HUDEP-2 (cell line): Measurements from ENCODE around the gene PCDHA7.
A peak's percentile ranks its signal among the peaks of the same experiment; 100 is the strongest.
"Not testable (repeated sequence)": the region's sequence is repeated elsewhere in the genome, so short reads cannot be mapped to it uniquely, and the experiment has no call there.

Source experiments
- DNase-seq, 76 experiments: peaks; one replicate each; lab custom pipeline; 2025; ENCODE audit not compliant: unreplicated experiment in 76 of 76; lab: John Stamatoyannopoulos, UW

Gene PCDHA7

GRCh38 chr5:140833993-140834392, at the start of gene PCDHA7:
Gene PCDHA7, plus strand, starts transcription at chr5:140834269. Its CDS starts 115 bp downstream, at chr5:140834384.
- DNase-seq: no peak

- DNase-seq: peak in 2 of 76 experiments; percentile 6 to 8
Observed at GRCh38 chr5:140785905-140786686, 48.0 kb upstream of the PCDHA7 start, which contains the start of gene PCDHA1. Gene PCDHA1, plus strand, starts transcription at chr5:140786140.

DNA sequence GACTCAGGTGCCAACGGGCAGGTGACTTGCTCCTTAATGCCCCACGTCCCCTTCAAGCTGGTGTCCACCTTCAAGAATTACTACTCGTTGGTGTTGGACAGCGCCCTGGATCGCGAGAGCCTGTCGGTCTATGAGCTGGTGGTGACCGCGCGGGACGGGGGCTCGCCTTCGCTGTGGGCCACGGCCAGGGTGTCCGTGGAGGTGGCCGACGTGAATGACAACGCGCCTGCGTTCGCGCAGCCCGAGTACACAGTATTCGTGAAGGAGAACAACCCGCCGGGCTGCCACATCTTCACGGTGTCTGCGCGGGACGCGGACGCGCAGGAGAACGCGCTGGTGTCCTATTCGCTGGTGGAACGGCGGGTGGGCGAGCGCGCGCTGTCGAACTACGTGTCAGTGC, 46.6 kb upstream of the PCDHA7 start:
- DNase-seq: not testable (repeated sequence)

DNA sequence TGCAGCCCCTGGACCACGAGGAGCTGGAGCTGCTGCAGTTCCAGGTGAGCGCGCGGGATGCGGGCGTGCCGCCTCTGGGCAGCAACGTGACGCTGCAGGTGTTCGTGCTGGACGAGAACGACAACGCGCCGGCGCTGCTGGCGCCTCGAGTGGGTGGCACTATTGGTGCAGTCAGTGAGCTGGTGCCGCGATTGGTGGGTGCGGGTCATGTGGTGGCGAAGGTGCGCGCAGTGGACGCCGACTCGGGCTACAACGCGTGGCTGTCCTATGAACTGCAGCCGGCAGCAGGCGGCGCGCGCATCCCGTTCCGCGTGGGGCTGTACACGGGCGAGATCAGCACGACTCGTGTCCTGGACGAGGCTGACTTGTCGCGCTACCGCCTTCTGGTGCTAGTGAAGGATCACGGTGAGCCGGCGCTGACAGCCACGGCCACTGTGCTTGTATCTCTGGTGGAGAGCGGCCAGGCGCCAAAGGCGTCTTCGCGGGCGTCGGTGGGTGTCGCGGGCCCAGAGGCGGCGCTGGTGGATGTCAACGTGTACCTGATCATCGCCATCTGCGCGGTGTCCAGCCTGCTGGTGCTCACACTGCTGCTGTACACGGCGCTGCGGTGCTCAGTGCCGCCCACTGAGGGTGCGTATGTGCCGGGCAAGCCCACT, 46.1 kb upstream of the PCDHA7 start:
- DNase-seq: not testable (repeated sequence)

DNA sequence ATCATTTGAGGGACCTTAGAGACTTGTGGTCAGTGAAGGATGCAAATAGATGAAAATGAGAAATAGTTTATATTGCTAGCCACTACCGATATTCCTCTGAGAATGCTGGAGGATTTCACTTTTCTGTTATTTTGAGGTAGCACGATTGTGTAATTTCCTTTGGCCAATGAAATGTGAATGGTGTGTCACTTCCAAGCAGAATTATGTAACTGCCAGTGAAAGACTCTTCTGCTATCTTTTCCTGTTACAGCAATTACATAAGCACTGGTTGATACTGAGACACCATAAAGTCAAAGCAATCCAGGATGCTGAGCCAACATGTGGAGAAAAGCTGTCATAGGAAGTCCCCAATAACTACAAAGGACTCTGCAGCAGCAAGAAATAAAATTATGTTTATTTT, 43.0 kb upstream of the PCDHA7 start:
- no peak for DNase-seq

DNA sequence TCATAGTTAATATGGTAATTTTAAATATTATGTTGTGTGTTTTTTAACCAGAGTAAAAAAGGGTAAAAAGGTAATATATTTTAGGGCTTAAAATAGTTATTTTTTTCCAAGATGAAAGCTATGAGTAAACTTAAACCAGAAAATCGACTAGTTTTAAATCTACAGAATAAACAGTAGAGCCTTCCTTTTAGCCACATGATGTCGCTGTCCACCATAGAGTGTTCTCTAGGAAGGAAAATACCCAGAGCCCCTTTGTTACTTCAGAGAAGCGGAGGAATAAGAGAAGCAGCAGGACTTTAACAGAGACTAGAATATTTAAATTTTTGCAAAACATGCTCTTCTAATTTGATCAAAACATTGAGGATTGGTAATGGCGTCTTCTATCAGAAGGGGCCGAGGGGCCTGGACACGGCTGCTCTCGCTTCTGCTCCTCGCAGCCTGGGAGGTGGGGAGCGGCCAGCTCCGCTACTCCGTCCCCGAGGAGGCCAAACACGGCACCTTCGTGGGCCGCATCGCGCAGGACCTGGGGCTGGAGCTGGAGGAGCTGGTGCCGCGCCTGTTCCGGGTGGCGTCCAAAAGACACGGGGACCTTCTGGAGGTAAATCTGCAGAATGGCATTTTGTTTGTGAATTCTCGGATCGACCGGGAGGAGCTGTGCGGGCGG, 39.3 kb upstream of the PCDHA7 start, which contains the start of gene PCDHA2:
Gene PCDHA2 (plus strand): TSS at position 258 of the 664 bp plus-strand sequence.
- no peak for DNase-seq

- peak in 1 of 76 experiments; percentile 5 for DNase-seq
Observed at GRCh38 chr5:140795259-140795641, 38.8 kb upstream of the PCDHA7 start.

DNA sequence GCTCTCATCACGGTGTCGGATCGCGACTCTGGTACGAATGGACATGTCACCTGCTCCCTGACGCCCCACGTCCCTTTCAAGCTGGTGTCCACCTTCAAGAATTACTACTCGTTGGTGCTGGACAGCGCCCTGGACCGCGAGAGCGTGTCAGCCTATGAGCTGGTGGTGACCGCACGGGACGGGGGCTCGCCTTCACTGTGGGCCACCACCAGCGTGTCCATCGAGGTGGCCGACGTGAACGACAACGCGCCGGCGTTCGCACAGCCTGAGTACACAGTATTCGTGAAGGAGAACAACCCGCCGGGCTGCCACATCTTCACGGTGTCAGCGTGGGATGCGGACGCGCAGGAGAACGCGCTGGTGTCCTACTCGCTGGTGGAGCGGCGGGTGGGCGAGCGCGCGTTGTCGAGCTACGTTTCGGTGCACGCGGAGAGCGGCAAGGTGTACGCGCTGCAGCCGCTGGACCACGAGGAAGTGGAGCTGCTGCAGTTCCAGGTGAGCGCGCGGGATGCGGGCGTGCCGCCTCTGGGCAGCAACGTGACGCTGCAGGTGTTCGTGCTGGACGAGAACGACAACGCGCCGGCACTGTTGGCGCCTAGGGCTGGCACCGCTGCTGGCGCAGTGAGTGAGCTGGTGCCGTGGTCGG, 37.9 kb upstream of the PCDHA7 start:
- DNase-seq: not testable (repeated sequence)

DNA sequence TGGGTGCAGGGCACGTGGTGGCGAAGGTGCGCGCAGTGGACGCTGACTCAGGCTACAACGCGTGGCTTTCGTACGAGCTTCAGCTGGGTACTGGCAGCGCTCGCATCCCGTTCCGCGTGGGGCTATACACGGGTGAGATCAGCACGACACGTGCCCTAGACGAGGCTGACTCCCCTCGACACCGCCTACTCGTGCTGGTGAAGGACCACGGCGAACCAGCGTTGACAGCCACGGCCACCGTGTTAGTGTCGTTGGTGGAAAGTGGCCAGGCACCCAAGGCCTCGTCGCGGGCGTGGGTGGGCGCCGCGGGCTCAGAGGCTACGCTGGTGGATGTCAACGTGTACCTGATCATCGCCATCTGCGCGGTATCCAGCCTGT, 37.4 kb upstream of the PCDHA7 start:
- no peak for DNase-seq

DNA sequence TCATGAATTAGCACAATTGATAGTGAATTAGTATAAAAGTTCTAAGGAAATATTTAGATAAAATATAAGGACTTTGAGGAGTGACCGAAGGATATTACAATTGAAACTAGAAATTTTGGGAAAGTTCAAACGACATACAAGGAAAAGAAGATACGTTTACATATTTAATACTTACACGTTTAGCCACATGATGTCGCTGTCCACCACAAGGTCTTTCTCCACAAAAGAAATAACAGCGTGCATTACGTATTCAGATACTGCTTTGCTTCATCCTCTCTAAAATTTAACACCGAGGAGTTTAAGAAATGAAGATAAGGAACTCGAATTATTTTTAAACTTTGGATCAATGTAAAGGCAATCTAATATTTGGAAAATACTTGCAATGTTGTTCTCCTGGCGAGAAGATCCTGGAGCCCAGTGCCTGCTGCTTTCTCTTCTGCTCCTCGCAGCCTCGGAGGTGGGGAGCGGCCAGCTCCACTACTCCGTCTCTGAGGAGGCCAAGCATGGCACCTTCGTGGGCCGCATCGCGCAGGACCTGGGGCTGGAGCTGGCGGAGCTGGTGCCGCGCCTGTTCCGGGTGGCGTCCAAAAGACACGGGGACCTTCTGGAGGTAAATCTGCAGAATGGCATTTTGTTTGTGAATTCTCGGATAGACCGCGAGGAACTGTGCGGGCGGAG, 33.1 kb upstream of the PCDHA7 start, which contains the start of gene PCDHA3:
Gene PCDHA3 (plus strand): TSS at position 242 of the 678 bp plus-strand sequence.
- DNase-seq: peak in 1 of 76 experiments; percentile 1

GRCh38 chr5:140801494-140801841, 32.6 kb upstream of the PCDHA7 start:
- DNase-seq: no peak

DNA sequence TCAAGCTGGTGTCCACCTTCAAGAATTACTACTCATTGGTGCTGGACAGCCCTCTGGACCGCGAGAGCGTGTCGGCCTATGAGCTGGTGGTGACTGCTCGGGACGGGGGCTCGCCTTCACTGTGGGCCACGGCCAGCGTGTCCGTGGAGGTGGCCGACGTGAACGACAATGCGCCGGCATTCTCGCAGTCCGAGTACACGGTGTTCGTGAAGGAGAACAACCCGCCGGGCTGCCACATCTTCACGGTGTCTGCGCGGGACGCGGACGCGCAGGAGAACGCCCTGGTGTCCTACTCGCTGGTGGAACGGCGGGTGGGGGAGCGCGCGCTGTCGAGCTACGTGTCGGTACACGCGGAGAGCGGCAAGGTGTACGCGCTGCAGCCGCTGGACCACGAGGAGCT, 31.7 kb upstream of the PCDHA7 start:
- DNase-seq: not testable (repeated sequence)

GRCh38 chr5:140802781-140803271, 31.2 kb upstream of the PCDHA7 start:
- no peak for DNase-seq

GRCh38 chr5:140806834-140807775, 27.0 kb upstream of the PCDHA7 start, which contains the start of gene PCDHA4:
Gene PCDHA4, plus strand, starts transcription at chr5:140807068.
- peak in 10 of 76 experiments; percentile 1 to 36 (median 4) for DNase-seq

GRCh38 chr5:140808241-140808888, 25.7 kb upstream of the PCDHA7 start:
- DNase-seq: not testable (repeated sequence)

- DNase-seq: no peak
Observed at GRCh38 chr5:140808889-140809291, 25.2 kb upstream of the PCDHA7 start.

DNA sequence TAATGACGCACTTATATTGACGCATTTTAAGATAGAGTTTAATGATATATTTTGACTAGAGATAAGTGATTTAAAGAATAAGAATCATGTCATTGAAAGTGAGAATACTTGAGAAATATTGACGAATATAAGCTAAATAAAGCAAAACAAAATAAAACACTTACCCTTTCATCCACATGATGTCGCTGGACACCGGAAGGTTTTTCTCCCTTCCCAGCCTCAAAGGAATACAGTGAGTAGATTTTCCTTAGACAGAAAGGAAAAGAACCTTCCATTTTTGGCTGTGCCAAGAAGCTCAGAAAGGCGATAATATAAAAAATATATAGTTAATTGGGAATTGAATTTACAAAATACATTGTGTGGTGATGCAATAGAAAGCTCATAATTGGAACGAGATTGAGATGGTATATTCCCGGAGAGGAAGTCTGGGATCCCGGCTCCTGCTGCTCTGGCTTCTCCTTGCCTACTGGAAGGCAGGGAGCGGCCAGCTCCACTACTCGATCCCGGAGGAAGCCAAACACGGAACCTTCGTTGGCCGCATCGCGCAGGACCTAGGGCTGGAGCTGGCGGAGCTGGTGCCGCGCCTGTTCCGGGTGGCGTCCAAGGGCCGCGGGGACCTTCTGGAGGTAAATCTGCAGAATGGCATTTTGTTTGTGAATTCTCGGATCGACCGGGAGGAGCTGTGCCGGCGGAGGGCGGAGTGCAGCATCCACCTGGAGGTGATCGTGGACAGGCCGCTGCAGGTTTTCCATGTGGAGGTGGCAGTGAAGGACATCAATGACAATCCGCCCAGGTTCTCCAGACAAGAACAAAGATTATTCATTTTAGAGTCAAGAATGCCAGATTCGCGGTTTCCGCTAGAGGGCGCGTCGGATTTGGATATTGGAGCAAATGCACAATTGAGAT, 12.4 kb upstream of the PCDHA7 start, which contains the start of gene PCDHA5:
Gene PCDHA5 (plus strand): TSS at position 239 of the 906 bp plus-strand sequence.
- peak in 23 of 76 experiments; percentile 2 to 36 (median 14) for DNase-seq
